Fibroblast of the conjunctiva (primary cell): ENCODE results near the gene KRABD2.
"Not testable (repeated sequence)": the region's sequence is repeated elsewhere in the genome, so short reads cannot be mapped to it uniquely, and the experiment has no call there.

ENCODE experiments used
- DNase-seq: peaks from one replicate; pipeline ENCODE4 v3.0.0-alpha.2; 2010; ENCODE audit warnings: low read depth

The KRABD2 gene

GRCh38 chr17:8360751-8361150 lies 15.8 kb downstream of the KRABD2 start:
- no peak for DNase-seq

GRCh38 chr17:8360260-8360659 lies 16.2 kb downstream of the KRABD2 start:
- no peak for DNase-seq

GRCh38 chr17:8359769-8360168 lies 16.7 kb downstream of the KRABD2 start:
- peak; percentile 65 for DNase-seq

- no peak for DNase-seq
Measured at GRCh38 chr17:8357910-8358309, 18.6 kb downstream of the KRABD2 start.

GRCh38 chr17:8354236-8354635 lies 22.3 kb downstream of the KRABD2 start:
- no peak for DNase-seq

GRCh38 chr17:8353736-8354135 lies 22.8 kb downstream of the KRABD2 start:
- no peak for DNase-seq

- DNase-seq, result no peak
Measured at GRCh38 chr17:8350339-8350738, 26.2 kb downstream of the KRABD2 start.

GRCh38 chr17:8347001-8347400 lies 29.5 kb downstream of the KRABD2 start:
- not testable (repeated sequence) for DNase-seq

- DNase-seq, result no peak
Measured at GRCh38 chr17:8345951-8346665, 30.4 kb downstream of the KRABD2 start.

GRCh38 chr17:8345052-8345690 lies 31.3 kb downstream of the KRABD2 start:
- no peak for DNase-seq

GRCh38 chr17:8341456-8341855 lies 35.0 kb downstream of the KRABD2 start:
- DNase-seq, result no peak

GRCh38 chr17:8339540-8339939 lies 37.0 kb downstream of the KRABD2 start, which contains the start of gene ODF4:
Gene ODF4, plus strand, starts transcription at chr17:8339840. Its CDS starts 212 bp downstream, at chr17:8340052.
- DNase-seq, result no peak

GRCh38 chr17:8338753-8339140 lies 37.8 kb downstream of the KRABD2 start:
- no peak for DNase-seq

- no peak for DNase-seq
Measured at GRCh38 chr17:8337802-8338752, 38.4 kb downstream of the KRABD2 start.

GRCh38 chr17:8333281-8333680 lies 43.2 kb downstream of the KRABD2 start:
- DNase-seq, result no peak

GRCh38 chr17:8332688-8333087 lies 43.8 kb downstream of the KRABD2 start:
- no peak for DNase-seq

- no peak for DNase-seq
Measured at GRCh38 chr17:8332128-8332527, 44.4 kb downstream of the KRABD2 start.

GRCh38 chr17:8327303-8327649 lies 49.2 kb downstream of the KRABD2 start:
- DNase-seq, result no peak
